ENCODE data around the gene PRPF18.

PRPF18 gene

GRCh38 chr10:13669182-13669855 lies 82.6 kb downstream of the PRPF18 start:
- DNase-seq (ENCODE audit: low read depth in 2 of 2) = no peak

GRCh38 chr10:13669901-13670300 lies 83.1 kb downstream of the PRPF18 start:
- DNase-seq (ENCODE audit: low read depth in 2 of 2) = no peak

GRCh38 chr10:13670311-13670710 lies 83.5 kb downstream of the PRPF18 start:
- no peak for DNase-seq (ENCODE audit: low read depth in 2 of 2)

- no peak for DNase-seq (ENCODE audit: low read depth in 2 of 2)
Measured at GRCh38 chr10:13671904-13672303, 85.1 kb downstream of the PRPF18 start.

- DNase-seq (ENCODE audit: low read depth in 2 of 2) = no peak
Measured at GRCh38 chr10:13672548-13672947, 85.8 kb downstream of the PRPF18 start.

GRCh38 chr10:13673156-13673555 lies 86.4 kb downstream of the PRPF18 start:
- no peak for DNase-seq (ENCODE audit: low read depth in 2 of 2)

GRCh38 chr10:13674645-13675588 lies 88.2 kb downstream of the PRPF18 start:
- no peak for DNase-seq (ENCODE audit: low read depth in 2 of 2)

- no peak for DNase-seq (ENCODE audit: low read depth in 2 of 2)
Measured at GRCh38 chr10:13678101-13678843, 91.5 kb downstream of the PRPF18 start.
